GM19351 (cell line): ENCODE results near the gene DCTN5.
"Not testable (repeated sequence)": the region's sequence is repeated elsewhere in the genome, so short reads cannot be mapped to it uniquely, and the experiment has no call there.

Experiments
- ATAC-seq: cut with Tn5 transposase; IDR thresholded peaks from one replicate; pipeline ENCODE4 v1.9.1; 2021; ENCODE audit warnings: mild to moderate bottlenecking, moderate library complexity; ENCODE audit not compliant: unreplicated experiment

The DCTN5 gene

DNA sequence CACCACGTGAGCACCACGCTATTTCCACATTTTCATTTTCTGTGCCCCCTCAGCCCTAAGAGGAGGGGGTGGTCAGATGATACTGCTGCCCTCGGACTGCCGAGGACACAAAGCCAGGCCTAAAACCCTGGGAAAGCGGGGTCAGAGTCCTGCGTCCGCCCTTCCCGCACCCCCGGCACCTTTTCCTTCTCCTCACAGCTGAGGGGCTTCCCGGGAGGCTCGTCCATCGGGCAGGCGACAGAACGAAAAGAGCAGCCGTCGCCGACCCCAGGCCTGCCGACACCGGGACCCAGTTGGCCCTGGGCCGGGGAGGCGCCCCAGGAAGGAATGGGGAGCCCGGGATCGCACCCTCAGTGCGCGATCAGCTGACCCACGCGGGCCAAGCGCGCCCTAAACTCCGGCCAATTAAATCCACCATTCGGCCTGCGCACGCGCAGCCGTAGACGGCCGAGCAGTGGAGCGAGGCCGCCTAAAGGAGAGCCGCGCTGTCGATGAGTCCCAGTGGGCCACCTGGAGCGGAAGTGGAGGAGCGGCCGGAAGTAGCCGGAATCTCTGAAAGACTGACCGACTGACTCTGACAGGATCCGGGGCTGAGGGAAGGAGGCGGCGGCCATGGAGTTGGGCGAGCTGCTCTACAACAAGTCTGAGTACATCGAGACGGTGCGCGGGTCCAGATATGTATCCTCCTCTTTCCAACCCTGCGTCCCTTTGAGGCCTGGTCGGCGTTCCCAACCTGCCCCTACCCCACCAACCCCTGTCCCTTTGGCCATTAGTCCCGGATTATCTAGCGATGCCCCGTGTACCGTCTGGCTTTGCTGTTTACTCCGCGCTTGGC, at the start of gene DCTN5, which contains the start of gene PALB2:
Gene DCTN5 (plus strand): TSS at position 536 of the 835 bp plus-strand sequence. CDS start 77 bp downstream, at position 613.
Gene PALB2 (minus strand): TSS at position 380 of the 835 bp plus-strand sequence. CDS start 153 bp downstream, at position 227.
- peak; percentile 94 for ATAC-seq

DNA sequence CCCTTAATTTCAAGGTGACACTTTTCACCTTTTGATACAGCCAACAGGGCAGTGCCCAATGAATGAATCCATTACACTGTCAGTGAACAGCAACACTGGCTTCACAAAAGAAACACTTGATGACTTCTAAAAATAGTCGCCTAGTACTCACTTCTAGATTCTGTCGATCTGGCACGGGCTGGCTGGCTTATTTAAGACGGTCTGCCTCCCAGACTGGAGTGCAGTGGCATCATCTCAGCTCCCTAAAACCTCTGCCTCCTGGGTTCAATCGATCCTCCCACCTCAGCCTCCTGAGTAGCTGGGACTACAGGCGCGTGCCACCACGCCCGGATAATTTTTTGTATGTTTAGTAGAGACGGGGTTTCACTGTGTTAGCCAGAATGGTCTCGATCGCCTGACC, 47.1 kb upstream of the DCTN5 start:
- no peak for ATAC-seq

DNA sequence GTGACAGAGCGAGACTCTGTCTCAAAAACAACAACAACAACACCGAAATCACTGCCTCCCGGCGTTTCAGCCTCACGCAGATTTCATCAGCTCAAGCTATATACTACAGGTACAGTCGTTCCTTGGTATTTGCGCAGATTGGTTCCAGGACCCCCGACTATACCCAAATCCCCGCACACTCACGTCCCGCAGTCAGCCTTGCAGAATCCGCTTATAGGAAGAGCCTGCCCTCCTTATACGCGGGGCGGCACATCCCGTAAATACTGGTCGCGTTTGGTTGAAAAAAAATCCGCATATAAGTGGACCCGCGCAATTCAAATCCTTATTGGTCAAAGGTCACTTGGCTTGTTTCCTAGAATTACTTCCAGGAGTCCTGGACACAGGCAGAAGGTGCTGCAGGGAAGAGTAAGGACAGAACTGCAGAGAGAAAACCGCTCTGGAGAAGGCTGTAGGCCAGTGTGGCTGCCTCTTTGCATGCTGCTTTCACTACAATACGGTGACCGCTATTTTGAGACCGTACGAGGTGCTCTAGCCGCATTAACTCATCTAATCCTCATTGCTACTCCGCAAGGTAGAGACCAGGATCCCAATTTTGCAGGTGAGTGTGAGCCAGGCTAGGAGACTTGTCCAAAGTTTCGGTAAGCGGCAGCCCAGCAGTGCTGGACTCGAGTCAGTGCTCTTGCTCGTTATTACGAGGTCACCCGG, 45.9 kb upstream of the DCTN5 start:
- ATAC-seq, result no peak

DNA sequence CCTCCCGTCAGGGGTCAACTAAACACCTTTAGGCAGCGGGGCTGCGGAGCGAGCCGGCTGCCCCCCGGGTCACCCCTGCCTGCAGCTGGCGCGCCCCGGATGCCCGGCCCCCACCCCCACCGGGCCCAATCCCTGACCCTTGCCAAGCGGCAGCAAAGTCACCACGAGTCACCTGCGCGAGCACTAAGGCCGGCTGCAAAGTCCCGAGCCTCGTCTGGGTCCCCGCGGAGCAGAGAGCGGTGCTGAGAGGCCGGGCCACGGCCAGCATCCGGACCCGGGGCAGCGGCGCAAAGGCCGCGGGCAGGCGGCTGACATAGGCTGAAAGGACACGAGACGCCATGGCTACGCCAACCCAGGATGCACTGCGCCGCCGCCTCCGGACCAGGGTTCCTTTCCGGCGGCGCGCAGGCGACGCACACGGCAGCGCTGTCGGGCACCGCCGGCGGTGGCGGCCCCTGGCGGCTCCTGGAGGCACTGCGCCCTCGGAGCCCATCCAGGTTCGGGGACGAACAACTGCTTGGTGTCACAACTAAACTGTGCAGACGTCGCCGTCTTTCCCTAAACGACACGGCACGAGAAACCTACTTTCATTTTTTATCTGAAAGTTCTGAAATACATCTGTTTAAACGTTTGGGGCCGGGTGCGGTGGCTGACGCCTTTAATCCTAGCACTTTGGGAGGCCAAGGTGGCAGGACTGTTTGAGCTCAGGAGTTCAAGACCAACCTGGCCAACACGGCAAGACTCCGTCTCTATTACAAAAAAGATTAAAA, 45.1 kb upstream of the DCTN5 start, which contains the start of gene NDUFAB1:
Gene NDUFAB1 (minus strand): TSS at position 366 of the 770 bp plus-strand sequence. CDS start 26 bp downstream, at position 340.
- ATAC-seq, result peak; percentile 94

DNA sequence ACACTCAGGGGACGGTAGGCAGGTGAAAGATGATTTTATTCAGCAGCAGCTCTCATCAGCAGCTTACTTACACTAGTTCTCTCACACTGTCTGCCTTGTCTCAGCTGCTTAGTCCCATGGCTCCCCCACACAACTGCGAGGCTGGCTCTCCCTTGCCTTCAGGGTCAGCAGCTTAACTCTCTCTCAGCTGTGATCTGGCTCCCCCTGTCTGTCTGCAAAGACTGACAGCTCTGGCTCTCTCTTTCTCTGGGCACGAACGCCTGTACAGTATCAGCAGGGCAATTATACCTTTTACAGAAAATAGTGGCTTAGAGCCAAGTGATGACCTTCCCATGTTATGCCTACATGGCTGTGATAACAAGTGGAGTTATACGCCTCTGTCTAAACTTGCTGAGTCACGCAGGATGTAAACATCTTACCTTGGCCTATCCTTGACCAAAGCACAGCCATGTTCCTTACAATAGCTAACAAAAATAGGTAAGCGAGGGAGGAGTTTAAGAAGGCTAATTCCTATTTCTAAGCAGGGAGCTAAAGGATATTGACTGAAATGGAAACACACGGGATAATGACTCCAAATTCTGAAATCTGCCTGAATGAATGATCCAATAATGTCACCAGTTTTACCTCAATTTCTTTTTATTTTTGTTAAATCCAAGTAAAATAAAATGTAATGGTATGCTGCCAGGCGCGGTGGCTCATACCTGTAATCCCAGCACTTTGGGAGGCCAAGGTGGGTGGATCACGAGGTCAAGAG, 44.1 kb upstream of the DCTN5 start:
- ATAC-seq, result peak; percentile 46

DNA sequence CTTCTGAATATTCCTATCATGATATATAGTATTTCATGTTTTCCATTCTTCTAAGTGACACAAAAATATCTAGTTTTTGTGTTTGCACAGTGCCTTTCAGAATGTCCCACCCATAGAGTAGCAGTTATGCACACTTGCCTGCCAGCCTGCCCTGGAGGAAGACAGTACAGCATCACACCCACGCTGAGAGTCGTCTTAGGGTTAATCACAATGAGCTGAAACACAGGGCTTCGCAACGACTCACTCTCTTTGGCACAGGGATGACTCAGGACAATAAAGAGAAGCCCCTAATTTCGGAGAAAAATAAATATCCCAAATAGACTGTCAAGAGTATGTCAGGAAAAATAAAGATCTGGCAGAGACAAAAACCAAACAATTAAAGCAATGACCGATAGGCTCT, 33.5 kb upstream of the DCTN5 start:
- ATAC-seq, result no peak

DNA sequence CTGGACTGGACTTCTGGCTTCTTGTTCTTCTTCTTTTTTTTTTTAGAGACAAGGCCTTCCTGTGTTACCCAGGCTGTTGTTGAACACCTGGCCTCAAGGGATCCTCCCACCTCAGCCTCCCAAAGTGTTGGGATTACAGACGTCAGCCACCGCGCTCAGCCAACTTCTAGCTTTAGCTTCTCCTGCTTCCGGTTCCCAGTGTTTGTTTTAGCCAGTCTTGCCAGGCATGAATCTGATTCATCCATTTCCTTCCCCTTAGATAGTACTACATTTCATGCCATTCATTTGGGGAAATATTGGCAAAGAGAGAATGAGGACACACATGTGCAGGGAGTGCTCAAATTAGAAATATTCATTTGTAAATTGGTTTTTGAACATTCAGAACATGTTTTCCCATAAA, 33.1 kb upstream of the DCTN5 start:
- ATAC-seq, result no peak

DNA sequence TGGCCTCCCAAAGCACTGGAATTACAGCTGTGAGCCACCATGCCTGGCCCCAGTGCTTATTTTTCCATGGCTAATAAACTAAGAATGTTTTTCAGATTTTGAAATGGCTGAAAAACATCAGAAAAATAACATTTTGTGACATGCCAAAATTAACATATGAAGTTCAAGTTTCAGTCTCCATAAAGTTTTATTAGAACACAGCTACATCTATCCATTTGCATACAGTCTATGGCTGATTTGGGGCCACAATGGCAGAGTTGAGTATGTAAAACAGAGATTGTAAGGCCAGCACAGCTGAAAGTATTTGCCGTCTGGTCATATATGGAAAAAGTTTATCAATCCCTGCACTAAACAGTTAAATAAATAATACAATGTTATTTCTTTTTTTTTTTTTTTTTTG, 31.3 kb upstream of the DCTN5 start:
- ATAC-seq, result no peak

DNA sequence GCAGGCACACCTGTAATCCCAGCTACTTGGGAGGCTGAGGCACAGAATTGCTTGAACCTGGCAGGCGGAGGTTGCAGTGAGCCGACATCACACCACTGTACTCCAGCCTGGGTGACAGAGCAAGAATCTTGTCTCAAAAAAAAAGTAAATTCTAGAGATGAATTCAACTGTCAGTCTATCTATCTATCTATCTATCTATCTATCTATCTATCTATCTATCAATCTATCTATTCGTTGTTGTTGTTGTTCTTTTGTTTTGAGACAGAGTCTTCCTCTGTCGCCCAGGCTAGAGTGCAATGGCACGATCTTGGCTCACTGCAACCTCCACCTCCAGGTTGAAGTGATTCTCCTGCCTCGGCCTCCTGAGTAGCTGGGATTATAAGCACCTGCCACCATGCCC, 30.4 kb upstream of the DCTN5 start:
- not testable (repeated sequence) for ATAC-seq

DNA sequence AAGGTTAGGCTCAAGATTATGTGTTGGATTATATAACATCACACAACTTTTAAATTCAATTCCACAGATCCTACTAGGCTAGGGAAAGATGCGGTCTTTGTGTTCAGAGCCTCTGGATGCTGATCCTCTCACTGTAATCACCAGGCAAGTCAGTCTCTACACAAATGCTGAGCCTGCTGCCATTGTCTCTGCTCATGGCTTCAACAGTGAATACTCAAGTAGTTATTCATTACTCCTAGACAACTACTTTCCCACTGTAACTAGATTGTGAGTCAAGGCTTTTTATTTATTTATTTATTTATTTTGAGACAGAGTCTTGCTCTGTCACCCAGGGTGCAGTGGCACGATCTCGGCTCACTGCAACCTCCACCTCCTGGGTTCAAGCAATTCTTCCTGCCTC, 29.3 kb upstream of the DCTN5 start:
- no peak for ATAC-seq

DNA sequence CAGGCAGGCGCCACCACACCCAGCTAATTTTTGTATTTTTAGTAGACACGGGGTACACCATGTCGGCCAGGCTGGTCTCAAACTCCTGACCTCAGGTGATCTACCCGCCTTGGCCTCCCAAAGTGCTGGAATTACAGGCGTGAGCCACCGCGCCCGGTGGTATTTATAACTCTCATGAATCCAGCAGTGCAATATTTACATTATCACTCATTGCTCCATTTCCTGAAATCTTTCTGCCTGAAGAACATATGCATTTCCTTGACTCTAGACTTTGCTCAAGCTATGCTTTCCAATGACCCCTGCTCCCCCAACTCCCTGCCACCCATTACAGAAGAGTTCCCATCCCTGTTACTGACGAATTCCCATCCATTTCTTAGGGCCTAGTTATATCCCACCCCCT, 25.5 kb upstream of the DCTN5 start:
- ATAC-seq, result no peak

DNA sequence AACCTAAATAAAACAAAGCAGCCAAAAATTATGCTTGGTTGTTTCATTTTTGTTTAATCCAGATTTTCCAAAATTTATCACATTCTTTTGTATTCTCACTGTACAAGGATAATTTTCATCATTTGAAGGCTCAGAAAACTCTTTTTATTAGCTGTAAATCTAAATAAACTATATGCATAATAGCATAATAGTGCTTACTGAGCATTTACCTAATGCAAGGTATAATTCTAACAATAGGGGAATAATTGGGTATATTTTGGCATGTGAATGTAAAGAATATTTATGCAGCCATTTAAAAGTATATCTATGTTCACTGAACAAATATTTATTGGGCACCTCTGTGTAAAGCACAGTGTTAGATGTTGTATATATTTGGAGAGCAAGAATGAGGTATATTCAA, 17.2 kb upstream of the DCTN5 start:
- ATAC-seq, result no peak

DNA sequence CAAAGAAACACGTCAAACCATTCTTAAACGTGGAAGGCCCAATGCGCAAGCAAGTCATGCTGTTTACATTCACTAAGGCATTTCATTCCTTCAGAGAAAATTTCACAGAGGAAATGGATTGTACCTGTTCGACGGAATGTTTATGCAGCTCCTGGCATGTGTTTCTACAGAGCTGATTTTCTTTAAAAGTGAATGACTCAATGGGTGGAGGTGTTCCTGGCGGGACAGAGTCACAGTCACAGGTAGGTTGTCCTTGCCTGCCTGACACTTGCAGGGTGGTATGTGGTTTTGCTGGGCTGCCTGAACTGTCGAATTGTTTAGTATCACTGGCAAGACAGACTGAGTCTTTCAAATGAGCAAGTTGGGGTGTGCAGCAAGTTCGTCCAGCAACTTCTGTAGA, 11.8 kb upstream of the DCTN5 start:
- ATAC-seq, result no peak

DNA sequence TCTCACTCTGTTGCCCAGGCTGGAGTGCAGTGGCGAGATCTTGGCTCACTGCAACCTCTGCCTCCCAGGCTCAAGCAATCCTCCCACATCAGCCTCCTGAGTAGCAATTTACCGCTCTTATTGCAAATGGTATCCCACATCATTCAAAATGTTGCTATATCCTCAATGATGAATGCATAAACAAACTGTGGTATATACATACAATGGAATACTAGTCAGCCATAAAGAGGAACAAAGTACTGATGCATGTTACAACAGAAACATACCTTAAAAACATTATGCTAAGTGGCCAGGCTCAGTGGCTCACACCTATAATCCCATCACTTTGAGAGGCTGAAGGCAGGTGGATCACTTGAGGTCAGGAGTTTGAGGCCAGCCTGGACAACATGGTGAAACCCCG, 9.4 kb upstream of the DCTN5 start:
- not testable (repeated sequence) for ATAC-seq

DNA sequence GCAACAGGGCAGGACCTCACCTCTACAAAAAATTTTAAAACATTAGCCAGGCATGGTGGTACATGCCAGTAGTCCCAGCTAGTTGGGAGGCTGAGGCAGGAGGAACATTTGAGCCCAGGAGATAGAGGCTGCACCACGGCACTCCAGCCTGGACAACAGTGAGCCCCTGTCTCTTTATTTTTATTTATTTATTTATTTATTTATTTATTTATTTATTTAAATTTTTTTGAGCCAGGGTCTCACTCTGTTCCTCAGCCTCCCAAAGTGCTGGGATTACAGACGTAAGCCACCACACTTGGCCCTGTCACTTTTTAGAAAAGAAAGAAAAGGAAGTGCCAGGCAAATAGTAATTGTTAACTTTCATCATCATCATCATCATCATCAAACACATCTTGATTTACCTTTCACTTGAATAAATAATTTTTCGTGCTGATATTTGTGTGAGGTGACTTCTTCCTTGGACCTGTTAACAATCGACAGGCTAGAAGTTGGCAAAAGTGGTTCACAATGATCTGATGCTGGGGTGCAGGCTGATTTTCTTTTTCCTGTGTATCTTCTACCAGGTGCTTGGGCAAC, 6.7 kb upstream of the DCTN5 start:
- ATAC-seq, result no peak

DNA sequence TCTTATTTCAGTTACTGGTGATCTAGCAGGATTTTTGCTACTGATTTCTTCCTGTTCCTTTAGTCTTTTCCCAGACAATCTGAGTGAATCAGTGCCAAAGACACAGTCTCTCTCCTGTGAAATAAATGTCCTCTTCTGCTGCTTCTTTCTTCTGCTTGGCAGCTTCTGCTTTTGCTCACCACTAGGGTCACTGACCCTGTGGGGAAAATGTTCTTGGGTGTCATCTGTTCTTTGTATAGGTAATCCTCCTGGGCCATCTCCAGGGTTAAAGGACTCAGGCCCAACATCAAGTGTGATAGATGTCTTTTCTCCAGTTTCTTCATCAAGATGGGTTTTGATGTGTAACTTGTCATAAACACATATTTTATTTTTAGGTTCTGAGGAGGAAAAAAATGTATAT, 5.3 kb upstream of the DCTN5 start:
- no peak for ATAC-seq

DNA sequence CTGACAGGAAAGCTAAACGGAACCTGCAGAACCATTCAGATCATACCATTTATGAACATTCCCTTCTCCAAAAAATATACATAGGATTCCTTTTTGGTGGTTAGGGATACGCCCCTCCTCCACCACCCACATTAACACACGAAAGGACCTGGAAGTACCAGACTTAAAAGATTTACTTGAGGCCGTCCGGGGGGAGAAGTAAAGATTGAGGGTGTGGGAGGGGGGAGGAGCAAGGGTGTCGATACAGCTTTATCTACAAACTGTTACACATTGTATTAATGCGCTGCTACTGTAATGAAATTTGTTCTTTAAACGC, 693 bp upstream of the DCTN5 start:
- peak; percentile 9 for ATAC-seq

DNA sequence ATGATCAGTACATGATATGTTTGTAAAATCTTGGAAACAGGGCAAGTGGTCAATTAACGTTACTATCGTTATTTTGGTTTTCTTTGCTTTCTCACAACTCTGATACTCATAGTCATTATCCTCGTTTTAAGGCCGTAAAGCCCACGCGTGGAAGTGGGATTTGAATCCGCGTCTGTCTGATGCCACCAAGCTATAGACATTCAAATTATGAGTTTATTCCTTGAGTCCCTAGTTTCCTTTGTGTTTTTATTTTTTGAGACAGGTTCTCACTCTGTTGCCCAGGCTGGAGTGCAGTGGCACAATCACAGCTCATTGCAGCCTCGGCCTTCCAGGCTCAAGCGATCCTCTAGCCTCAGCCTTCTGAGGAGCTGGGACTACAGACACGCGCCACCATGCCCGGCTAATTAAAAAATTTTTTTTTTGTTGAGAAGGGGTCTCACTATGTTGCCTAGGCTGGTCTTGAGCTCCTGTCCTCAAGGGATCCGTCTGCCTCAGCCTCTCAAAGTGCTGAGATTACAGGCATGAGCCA, 1.0 kb downstream of the DCTN5 start:
- ATAC-seq, result no peak

DNA sequence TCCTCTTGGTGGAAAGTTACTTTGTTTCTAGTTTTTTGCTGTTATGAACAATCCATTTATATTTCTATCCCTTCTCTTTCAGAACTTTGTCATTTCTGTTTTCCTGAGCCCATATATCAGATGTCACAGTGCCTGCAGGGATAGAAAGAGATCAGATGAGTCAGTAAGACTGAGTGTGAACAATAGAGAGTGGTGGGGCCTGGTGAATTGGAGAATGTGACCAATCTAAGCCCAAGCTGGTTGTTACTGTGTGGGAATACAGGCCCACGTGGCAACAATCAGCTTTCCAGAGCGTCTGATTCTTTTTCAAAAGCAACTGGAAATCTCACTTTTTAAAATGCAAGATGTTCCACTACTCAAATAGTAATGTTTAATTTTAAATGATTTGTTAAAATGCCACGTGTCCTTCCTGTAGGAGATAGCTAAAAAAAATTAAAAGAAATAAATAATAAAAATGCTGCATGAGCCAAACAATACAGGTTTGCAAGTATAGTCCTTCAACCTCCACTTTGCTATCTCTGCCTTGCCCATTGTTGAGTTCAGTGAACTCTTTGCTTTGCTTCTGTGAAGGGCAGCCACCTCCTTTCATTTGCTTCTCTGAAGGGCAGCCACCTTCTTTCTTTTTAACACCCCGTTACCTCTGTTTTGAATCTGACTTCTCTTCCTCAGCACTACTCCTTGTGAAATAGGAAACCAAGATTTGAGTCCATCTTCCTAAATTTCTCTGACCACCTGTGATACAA, 9.6 kb downstream of the DCTN5 start:
- ATAC-seq, result no peak
